ENCODE data around the gene AKAP13.

AKAP13 gene

GRCh38 chr15:85607141-85607806, 226.9 kb downstream of the AKAP13 start:
- no peak for DNase-seq

- no peak for DNase-seq
These were observed 227.4 kb downstream of the AKAP13 start for GRCh38 chr15:85607842-85608241.

GRCh38 chr15:85609492-85609891, 229.1 kb downstream of the AKAP13 start:
- no peak for DNase-seq

- no peak for DNase-seq
These were observed 231.0 kb downstream of the AKAP13 start for GRCh38 chr15:85611361-85611760.

GRCh38 chr15:85614059-85614458, 233.7 kb downstream of the AKAP13 start:
- DNase-seq, result no peak

- peak; percentile 13 for DNase-seq
These were observed 235.5 kb downstream of the AKAP13 start for GRCh38 chr15:85615930-85616329.

GRCh38 chr15:85616549-85617110, 236.2 kb downstream of the AKAP13 start:
- no peak for DNase-seq

- DNase-seq, result no peak
These were observed 237.8 kb downstream of the AKAP13 start for GRCh38 chr15:85618228-85618505.

GRCh38 chr15:85618956-85619491, 238.6 kb downstream of the AKAP13 start:
- DNase-seq, result peak; percentile 67

GRCh38 chr15:85619992-85620689, 239.7 kb downstream of the AKAP13 start:
- DNase-seq, result peak; percentile 53

- DNase-seq, result no peak
These were observed 240.3 kb downstream of the AKAP13 start for GRCh38 chr15:85620690-85621049.

- no peak for DNase-seq
These were observed 240.7 kb downstream of the AKAP13 start for GRCh38 chr15:85621094-85621493.

- no peak for DNase-seq
These were observed 241.9 kb downstream of the AKAP13 start for GRCh38 chr15:85622221-85622831.

GRCh38 chr15:85623315-85624049, 243.1 kb downstream of the AKAP13 start:
- no peak for DNase-seq

GRCh38 chr15:85624291-85624801, 243.9 kb downstream of the AKAP13 start:
- DNase-seq, result no peak

- peak; percentile 8 for DNase-seq
These were observed 244.9 kb downstream of the AKAP13 start for GRCh38 chr15:85625166-85625830.

- DNase-seq, result peak; percentile 50
These were observed 245.5 kb downstream of the AKAP13 start for GRCh38 chr15:85625856-85626255.

GRCh38 chr15:85627213-85627935, 247.0 kb downstream of the AKAP13 start:
- DNase-seq, result no peak

GRCh38 chr15:85630311-85630710, 249.9 kb downstream of the AKAP13 start:
- DNase-seq, result no peak

- DNase-seq, result no peak
These were observed 250.6 kb downstream of the AKAP13 start for GRCh38 chr15:85631018-85631417.

- no peak for DNase-seq
These were observed 251.6 kb downstream of the AKAP13 start for GRCh38 chr15:85632014-85632413.

GRCh38 chr15:85633859-85634258, 253.5 kb downstream of the AKAP13 start:
- no peak for DNase-seq

Data from activated naive CD4-positive, alpha-beta T cell treated with Interleukin-2 at 50 U/mL for 16 hours (primary cell).